BE2C (cell line): ENCODE data around the gene TRIM31.

Experiments
- DNase-seq: peaks from one replicate; pipeline ENCODE4 v3.0.0-alpha.2; 2020
- H3K27me3 ChIP-seq: fragments of 250-450 bp; sonication (Bioruptor Pico); 2 replicates; pipeline ENCODE4 v1.5.1; 2020; ENCODE audit warnings: mild to moderate bottlenecking
- H3K36me3 ChIP-seq: fragments of 250-450 bp; sonication (Bioruptor Pico); 2 replicates; pipeline ENCODE4 v1.5.1; 2020; ENCODE audit warnings: mild to moderate bottlenecking
- H3K4me1 ChIP-seq: fragments of 250-450 bp; sonication (Bioruptor Pico); 2 replicates; pipeline ENCODE4 v1.5.1; 2020
- H3K4me3 ChIP-seq: 2 replicates; pipeline ENCODE4 v1.5.1; 2011; ENCODE audit warnings: low read depth, low read length
- H3K9me3 ChIP-seq: fragments of 250-450 bp; sonication (Bioruptor Pico); 2 replicates; pipeline ENCODE4 v1.5.1; 2020
- CTCF ChIP-seq: IDR thresholded peaks from 2 replicates; pipeline ENCODE4 v1.5.1; 2012; ENCODE audit warnings: mild to moderate bottlenecking, low read depth, low read length

The TRIM31 gene

GRCh38 chr6:30157999-30158398 lies 45.1 kb upstream of the TRIM31 start:
- Histone ChIP-seq H3K27me3 (peaks cover 24% of the 10 kb centered on the region), H3K4me3 (no peak overlapping the region), H3K9me3 (no peaks in the 10 kb centered on the region), H3K36me3 (no peaks in the 10 kb centered on the region), H3K4me1 (no peaks in the 10 kb centered on the region)
- no peak for DNase-seq
- TF ChIP-seq CTCF = no peak

DNA sequence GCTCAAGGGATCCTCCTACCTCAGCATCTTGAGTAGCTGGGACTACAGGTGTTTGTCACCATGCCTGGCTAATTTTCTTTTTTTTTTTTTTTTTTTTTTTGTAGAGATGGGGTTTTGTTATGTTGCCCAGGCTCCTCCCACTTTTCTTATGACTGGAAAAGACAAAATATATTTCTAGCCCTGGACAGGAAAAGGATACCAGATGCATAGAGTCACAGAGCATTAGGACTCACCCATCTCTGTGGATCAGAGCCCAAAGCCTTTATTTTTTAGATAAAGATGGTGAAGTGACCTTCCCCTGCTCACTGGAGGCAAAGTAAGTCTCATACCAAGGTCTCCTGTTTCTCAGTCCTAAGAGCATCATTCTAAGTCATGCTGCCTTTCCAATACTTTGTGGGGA lies 44.7 kb upstream of the TRIM31 start:
- Histone ChIP-seq H3K36me3 (no peaks in the 10 kb centered on the region), H3K4me1 (no peaks in the 10 kb centered on the region), H3K4me3 (no peak overlapping the region), H3K9me3 (no peaks in the 10 kb centered on the region), H3K27me3 (peaks cover 24% of the 10 kb centered on the region)
- no peak for TF ChIP-seq CTCF
- DNase-seq = no peak

DNA sequence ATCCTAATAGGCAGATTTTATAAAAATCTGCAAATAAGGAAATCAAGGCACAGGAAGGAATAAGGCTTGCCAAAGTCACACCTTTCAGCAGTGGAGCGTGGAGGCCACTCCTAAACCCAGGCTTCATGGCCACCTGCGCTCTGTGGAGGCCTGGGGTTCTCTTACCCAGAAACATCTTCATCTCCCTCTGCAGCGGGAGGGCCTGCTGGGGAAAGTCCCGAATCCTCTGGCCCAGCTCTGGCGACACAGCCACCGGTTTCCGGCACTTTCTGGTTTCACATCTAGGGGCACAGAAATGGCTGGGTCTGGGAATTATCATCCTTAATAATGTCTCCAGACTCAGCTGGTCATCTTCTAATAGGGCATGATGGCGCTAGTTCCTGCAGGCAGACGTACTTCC lies 43.9 kb upstream of the TRIM31 start:
- Histone ChIP-seq H3K27me3 (peaks cover 24% of the 10 kb centered on the region), H3K4me1 (no peaks in the 10 kb centered on the region), H3K36me3 (no peaks in the 10 kb centered on the region), H3K4me3 (no peak overlapping the region), H3K9me3 (no peaks in the 10 kb centered on the region)
- DNase-seq = no peak
- no peak for TF ChIP-seq CTCF

DNA sequence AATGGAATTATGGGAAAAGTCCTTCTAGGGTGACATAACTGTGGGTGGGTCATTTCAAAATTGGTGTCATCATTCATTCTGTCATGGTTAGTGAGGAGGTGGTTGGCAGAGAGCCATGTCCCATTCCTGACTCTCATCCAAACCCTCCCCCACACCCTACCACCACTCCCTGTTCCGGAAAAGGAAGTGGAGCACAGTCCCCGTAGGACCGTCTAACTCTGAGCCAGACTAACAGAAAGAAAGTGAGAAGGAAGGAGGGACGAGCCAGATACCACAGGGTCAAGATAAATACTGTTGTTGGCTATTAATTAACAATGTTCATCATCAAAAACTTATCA lies 43.3 kb upstream of the TRIM31 start:
- Histone ChIP-seq H3K4me1 (no peaks in the 10 kb centered on the region), H3K36me3 (no peaks in the 10 kb centered on the region), H3K27me3 (peaks cover 24% of the 10 kb centered on the region), H3K9me3 (no peaks in the 10 kb centered on the region), H3K4me3 (no peak overlapping the region)
- TF ChIP-seq CTCF = no peak
- peak; percentile 34 for DNase-seq

DNA sequence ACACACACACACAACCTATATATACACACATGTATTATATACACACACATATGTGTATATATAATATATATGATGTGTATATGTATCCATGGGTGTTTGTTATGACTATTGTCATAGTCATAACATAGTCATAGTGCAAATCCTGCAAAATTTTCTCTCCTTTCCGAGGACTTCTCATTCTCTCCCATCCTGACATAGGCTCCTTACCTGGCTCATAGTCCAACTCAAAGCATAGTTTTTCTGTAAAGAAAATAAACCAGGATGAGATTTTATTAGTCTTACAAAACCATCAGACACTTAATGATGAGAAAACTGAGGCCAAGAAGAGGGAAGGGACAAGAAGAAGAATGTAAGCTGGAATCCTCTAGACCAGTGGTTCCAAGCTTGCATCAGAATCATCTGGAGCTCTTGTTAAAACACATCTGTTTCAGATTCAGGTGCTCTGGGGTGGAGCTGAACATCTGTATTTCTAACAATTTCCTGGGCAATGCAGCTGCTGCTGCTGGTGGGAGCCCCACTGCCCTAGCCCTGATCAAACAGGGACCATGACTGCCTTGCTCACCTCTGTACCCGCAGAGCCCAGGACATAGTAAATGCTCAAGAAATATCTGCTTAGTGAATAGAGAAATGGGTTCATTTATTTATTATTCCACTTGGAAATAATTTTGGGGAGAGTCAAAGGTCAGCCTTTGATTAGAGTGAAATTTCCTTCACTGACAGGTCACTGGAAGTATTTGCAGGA lies 42.8 kb upstream of the TRIM31 start:
- Histone ChIP-seq H3K27me3 (peaks cover 28% of the 10 kb centered on the region), H3K4me3 (no peak overlapping the region), H3K9me3 (no peaks in the 10 kb centered on the region), H3K36me3 (no peaks in the 10 kb centered on the region), H3K4me1 (no peaks in the 10 kb centered on the region)
- TF ChIP-seq CTCF = no peak
- no peak for DNase-seq

DNA sequence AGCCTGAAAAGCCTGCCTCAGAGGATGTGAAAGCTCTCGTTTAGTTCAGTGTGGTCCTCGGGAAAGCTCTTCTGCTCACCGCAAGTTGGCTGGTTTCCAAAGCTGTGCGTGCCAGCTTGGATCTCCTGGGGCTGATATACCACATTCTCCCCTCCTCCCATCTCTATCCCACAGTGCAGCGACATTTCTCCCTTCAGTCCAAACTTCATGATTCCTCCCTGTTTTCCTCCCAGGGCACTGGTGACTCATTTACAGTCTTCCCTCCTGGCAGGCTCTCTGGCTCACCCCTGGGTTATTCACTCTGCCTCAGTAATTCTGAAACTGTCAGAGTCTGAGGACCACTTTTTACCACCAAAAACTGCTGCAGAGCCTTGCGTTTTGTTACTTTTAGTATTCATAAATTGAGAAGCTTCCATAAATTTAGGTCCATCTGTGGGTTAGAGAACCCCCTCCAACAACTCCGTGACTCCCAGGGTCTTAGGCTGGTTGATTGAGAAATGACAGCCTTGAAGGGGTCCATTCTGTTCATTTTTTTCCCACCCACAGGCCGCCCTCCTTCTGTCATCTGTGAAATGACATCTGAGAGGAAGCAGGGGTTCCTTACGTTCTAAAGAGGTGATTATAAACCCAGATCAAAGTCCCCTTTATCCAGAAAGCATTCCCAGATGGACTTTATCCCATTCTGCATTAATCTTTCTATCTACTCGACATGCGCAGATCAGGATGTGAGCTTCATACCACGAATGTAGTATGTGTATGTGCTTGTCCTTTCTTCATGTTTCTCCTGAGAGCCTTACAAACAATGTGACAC lies 42.0 kb upstream of the TRIM31 start:
- H3K9me3 ChIP-seq = no peaks in the 10 kb centered on the region
- no peaks in the 10 kb centered on the region for H3K36me3 ChIP-seq
- H3K4me3 ChIP-seq = no peak overlapping the region
- no peaks in the 10 kb centered on the region for H3K4me1 ChIP-seq
- no peak for DNase-seq
- peaks cover 28% of the 10 kb centered on the region for H3K27me3 ChIP-seq
- no peak for TF ChIP-seq CTCF
